ENCODE results near the gene BCAS4.

DNA sequence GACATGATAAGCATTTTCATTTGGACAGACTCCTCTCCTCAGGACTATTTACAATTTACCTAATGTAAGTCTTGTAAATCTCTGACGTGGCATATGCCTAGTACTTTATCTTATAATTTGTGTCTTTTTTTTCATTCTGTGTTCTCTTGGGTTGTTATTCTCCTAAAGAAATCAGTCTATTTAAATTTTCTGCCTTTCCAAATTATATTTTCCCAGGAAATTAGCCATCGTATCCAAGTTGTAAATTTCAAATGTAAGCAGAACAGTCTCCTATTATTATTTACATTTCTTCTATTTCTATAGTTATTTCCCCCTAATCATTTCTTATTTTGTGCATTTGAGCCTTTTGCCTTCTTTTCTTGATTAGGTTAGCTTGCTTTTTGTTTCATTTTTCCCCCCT is 17.5 kb upstream of the BCAS4 start:
- no peak for TF ChIP-seq POLR2A (IDR thresholded peaks at IDR 0.05)
- TF ChIP-seq, protein P1, sequence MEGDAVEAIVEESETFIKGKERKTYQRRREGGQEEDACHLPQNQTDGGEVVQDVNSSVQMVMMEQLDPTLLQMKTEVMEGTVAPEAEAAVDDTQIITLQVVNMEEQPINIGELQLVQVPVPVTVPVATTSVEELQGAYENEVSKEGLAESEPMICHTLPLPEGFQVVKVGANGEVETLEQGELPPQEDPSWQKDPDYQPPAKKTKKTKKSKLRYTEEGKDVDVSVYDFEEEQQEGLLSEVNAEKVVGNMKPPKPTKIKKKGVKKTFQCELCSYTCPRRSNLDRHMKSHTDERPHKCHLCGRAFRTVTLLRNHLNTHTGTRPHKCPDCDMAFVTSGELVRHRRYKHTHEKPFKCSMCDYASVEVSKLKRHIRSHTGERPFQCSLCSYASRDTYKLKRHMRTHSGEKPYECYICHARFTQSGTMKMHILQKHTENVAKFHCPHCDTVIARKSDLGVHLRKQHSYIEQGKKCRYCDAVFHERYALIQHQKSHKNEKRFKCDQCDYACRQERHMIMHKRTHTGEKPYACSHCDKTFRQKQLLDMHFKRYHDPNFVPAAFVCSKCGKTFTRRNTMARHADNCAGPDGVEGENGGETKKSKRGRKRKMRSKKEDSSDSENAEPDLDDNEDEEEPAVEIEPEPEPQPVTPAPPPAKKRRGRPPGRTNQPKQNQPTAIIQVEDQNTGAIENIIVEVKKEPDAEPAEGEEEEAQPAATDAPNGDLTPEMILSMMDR (IDR thresholded peaks at IDR 0.05) = no peak
